Measurements from ENCODE around the gene SHMT1. TPM values are rescaled to one million over a fixed set of nuclear protein-coding genes. Genes with fewer than 3 reads are reported as not detected.
"Not testable (repeated sequence)": the region's sequence is repeated elsewhere in the genome, so short reads cannot be mapped to it uniquely, and the experiment has no call there.

SHMT1 gene
- total RNA-seq, 2 experiments from 2014 or later = 5.6 to 7.1 TPM

GRCh38 chr17:18381158-18381952 is 18.0 kb upstream of the SHMT1 start:
- H3K4me3 Mint-ChIP-seq = no peak overlapping the region
- DNase-seq (no peak), ATAC-seq (ENCODE audit: poor library complexity) (no peak)
- TF ChIP-seq, protein P1, sequence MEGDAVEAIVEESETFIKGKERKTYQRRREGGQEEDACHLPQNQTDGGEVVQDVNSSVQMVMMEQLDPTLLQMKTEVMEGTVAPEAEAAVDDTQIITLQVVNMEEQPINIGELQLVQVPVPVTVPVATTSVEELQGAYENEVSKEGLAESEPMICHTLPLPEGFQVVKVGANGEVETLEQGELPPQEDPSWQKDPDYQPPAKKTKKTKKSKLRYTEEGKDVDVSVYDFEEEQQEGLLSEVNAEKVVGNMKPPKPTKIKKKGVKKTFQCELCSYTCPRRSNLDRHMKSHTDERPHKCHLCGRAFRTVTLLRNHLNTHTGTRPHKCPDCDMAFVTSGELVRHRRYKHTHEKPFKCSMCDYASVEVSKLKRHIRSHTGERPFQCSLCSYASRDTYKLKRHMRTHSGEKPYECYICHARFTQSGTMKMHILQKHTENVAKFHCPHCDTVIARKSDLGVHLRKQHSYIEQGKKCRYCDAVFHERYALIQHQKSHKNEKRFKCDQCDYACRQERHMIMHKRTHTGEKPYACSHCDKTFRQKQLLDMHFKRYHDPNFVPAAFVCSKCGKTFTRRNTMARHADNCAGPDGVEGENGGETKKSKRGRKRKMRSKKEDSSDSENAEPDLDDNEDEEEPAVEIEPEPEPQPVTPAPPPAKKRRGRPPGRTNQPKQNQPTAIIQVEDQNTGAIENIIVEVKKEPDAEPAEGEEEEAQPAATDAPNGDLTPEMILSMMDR (IDR thresholded peaks at IDR 0.05) = no peak
- no peaks in the 10 kb centered on the region for H3K36me3 Mint-ChIP-seq (ENCODE audit: low read depth)
- Histone ChIP-seq H3K27ac (ENCODE audit: low read depth in 1 of 2, low read length in 2 of 2) (no peak overlapping the region), H3K9me3 (ENCODE audit: control insufficient read depth in 1 of 2, insufficient read depth in 1 of 2, low read length in 2 of 2) (no peaks in the 10 kb centered on the region), H3K36me3 (ENCODE audit: insufficient read depth, low read length) (no peaks in the 10 kb centered on the region), H3K4me3 (ENCODE audit: low read length) (no peak overlapping the region), H3K27me3 (ENCODE audit: control insufficient read depth in 1 of 2, insufficient read depth in 2 of 2, low read length in 2 of 2) (peaks cover 0 to 2% of the 10 kb centered on the region in 2 experiments), H3K4me1 (ENCODE audit: insufficient read depth, low read length) (peaks cover 10% of the 10 kb centered on the region)
- ChIA-PET CTCF (no interaction called here), POLR2A (no interaction called here)
- peaks cover 5% of the 10 kb centered on the region for H3K4me1 Mint-ChIP-seq (ENCODE audit: low read depth)
- intact Hi-C loops (cut with DNase I, micrococcal nuclease) = no loop called here
- H3K27ac Mint-ChIP-seq = no peak overlapping the region
- H3K27me3 Mint-ChIP-seq = peaks cover 6% of the 10 kb centered on the region
- no peaks in the 10 kb centered on the region for H3K9me3 Mint-ChIP-seq

DNA sequence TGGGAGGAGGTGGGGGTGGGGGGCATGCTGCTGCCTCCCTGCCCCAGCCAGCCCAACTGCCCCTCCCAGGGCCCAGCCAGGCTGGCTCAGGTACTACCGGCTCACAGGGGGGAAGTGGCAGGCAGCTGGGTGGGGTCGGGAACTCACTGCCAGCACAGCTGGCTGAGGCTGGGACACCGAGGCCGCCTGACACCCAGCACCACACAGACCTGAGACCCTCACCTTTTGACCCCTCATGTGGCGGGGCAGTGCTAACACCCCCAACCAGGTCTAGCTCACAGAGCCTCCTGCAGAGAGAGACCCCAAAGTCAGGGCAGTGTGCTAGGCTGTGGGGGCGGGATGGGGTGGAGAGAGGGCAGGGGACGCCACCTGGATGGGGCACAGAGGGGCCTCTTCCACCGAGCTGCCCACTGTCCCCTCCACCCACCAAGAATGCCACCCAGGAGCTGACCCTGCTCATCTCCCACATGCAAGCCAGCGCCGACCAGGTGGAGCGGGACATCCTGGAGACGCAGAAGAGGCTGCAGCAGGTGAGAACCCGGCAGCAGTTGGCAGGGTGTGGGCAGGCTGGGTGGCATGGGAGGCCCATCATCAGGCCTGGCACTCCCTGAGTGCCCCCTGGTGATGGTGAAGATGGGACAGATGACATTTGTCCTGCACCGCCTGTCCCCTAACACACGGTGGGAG is 17.3 kb upstream of the SHMT1 start:
- POLR2A ChIA-PET = no interaction called here
- DNase-seq (no peak), ATAC-seq (ENCODE audit: poor library complexity) (no peak)
- Mint-ChIP-seq H3K9me3 (no peaks in the 10 kb centered on the region), H3K36me3 (ENCODE audit: low read depth) (no peaks in the 10 kb centered on the region), H3K4me1 (ENCODE audit: low read depth) (peaks cover 5% of the 10 kb centered on the region), H3K4me3 (no peak overlapping the region), H3K27me3 (peaks cover 6% of the 10 kb centered on the region), H3K27ac (no peak overlapping the region)
- Histone ChIP-seq H3K27ac (ENCODE audit: low read depth in 1 of 2, low read length in 2 of 2) (no peak overlapping the region), H3K27me3 (ENCODE audit: control insufficient read depth in 1 of 2, insufficient read depth in 2 of 2, low read length in 2 of 2) (peaks cover 0 to 2% of the 10 kb centered on the region in 2 experiments), H3K36me3 (ENCODE audit: insufficient read depth, low read length) (no peaks in the 10 kb centered on the region), H3K4me3 (ENCODE audit: low read length) (no peak overlapping the region), H3K9me3 (ENCODE audit: control insufficient read depth in 1 of 2, insufficient read depth in 1 of 2, low read length in 2 of 2) (peaks cover 0 to 1% of the 10 kb centered on the region in 2 experiments), H3K4me1 (ENCODE audit: insufficient read depth, low read length) (peaks cover 10% of the 10 kb centered on the region)
- intact Hi-C loops (cut with DNase I, micrococcal nuclease) = no loop called here
- CTCF ChIA-PET = no interaction called here
- TF ChIP-seq, protein P1 (IDR thresholded peaks at IDR 0.05) = no peak

- H3K4me3 ChIP-seq (ENCODE audit: low read length) = no peak overlapping the region
- no peaks in the 10 kb centered on the region for H3K36me3 ChIP-seq (ENCODE audit: insufficient read depth, low read length)
- ATAC-seq (ENCODE audit: poor library complexity) (no peak), DNase-seq (no peak)
- peaks cover 5% of the 10 kb centered on the region for H3K4me1 Mint-ChIP-seq (ENCODE audit: low read depth)
- H3K27me3 ChIP-seq (ENCODE audit: control insufficient read depth in 1 of 2, insufficient read depth in 2 of 2, low read length in 2 of 2) = peaks cover 0 to 2% of the 10 kb centered on the region in 2 experiments
- peaks cover 6% of the 10 kb centered on the region for H3K27me3 Mint-ChIP-seq
- ChIA-PET POLR2A (no interaction called here), CTCF (no interaction called here)
- no peak overlapping the region for H3K27ac ChIP-seq (ENCODE audit: low read depth in 1 of 2, low read length in 2 of 2)
- intact Hi-C loops (cut with DNase I, micrococcal nuclease) = no loop called here
- no peaks in the 10 kb centered on the region for H3K36me3 Mint-ChIP-seq (ENCODE audit: low read depth)
- no peaks in the 10 kb centered on the region for H3K9me3 Mint-ChIP-seq
- peaks cover 0 to 4% of the 10 kb centered on the region in 2 experiments for H3K9me3 ChIP-seq (ENCODE audit: control insufficient read depth in 1 of 2, insufficient read depth in 1 of 2, low read length in 2 of 2)
- H3K27ac Mint-ChIP-seq = no peak overlapping the region
- H3K4me3 Mint-ChIP-seq = no peak overlapping the region
- H3K4me1 ChIP-seq (ENCODE audit: insufficient read depth, low read length) = peaks cover 10% of the 10 kb centered on the region
- TF ChIP-seq, protein P1 (IDR thresholded peaks at IDR 0.05) = no peak
These were observed 16.1 kb upstream of the SHMT1 start for GRCh38 chr17:18379246-18380146.

DNA sequence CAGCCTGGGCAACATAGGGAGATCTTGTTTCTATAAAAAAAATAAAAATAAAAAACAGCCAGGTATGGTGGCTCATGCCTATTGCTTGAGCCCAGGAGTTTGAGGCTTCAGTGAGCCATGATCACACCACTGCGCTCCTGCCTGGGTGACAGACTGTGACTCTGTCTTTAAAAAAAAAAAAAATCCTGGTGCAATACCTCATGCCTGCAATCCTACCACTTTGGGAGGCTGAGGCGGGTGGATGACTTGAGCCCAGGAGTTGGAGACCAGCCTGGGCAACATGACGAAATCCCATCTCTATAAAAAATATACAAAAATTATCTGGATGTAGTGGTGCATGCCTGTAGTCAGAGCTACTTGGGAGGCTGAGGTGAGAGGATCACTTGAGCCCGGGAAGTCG is 15.3 kb upstream of the SHMT1 start:
- H3K27me3 ChIP-seq (ENCODE audit: control insufficient read depth in 1 of 2, insufficient read depth in 2 of 2, low read length in 2 of 2); H3K27ac ChIP-seq (ENCODE audit: low read depth in 1 of 2, low read length in 2 of 2); H3K27ac Mint-ChIP-seq; H3K4me1 Mint-ChIP-seq (ENCODE audit: low read depth); H3K4me3 Mint-ChIP-seq; ATAC-seq (ENCODE audit: poor library complexity); CTCF ChIA-PET; H3K9me3 Mint-ChIP-seq; POLR2A ChIA-PET; H3K36me3 Mint-ChIP-seq (ENCODE audit: low read depth); H3K27me3 Mint-ChIP-seq; H3K9me3 ChIP-seq (ENCODE audit: control insufficient read depth in 1 of 2, insufficient read depth in 1 of 2, low read length in 2 of 2); H3K4me3 ChIP-seq (ENCODE audit: low read length); DNase-seq; H3K36me3 ChIP-seq (ENCODE audit: insufficient read depth, low read length); intact Hi-C loops (cut with DNase I, micrococcal nuclease): not testable (repeated sequence)
- peaks cover 10% of the 10 kb centered on the region for H3K4me1 ChIP-seq (ENCODE audit: insufficient read depth, low read length)

Measured in CD4-positive, alpha-beta T cell (primary cell).